ENCODE data around the gene LMO3.

Gene LMO3

DNA sequence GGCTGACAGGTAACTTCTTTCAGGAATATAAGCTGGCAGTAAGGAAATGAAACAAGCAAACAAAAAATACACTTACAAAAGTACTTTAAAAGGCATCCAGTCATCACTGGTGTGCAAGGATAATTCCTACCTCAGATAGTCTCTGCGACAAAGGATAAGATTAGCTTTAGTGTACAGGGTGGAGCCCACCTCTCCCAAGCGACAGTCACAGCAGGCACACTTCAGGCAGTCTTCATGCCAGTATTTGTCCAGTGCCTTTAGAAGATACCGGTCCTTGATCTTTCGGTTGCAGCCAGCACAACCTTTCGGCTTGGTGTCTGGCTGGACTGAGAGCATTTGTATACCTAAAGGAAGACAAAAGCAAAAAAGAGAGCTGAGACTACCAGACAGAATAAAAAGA, 5.4 kb downstream of the LMO3 start:
- DNase-seq (ENCODE audit: low spot score): no peak

DNA sequence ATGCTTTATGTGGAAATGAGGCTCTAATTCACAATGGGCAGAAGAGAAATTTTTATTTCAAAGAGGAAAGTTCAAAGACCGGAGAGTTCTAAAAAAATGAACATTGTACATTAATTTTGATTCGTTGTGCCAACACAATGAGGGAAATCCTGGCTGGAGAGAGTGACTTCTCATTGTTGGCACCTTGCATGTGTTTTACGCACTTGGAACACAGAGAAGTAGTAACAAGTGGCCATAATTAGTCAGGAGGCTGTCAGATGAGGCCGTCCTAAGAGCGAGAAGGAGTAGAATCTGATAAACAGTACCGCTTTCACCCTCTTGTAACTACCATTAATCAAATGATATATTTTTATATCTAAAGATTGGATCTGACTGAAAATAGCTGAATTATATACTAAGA, 6.9 kb downstream of the LMO3 start:
- no peak for DNase-seq (ENCODE audit: low spot score)

DNA sequence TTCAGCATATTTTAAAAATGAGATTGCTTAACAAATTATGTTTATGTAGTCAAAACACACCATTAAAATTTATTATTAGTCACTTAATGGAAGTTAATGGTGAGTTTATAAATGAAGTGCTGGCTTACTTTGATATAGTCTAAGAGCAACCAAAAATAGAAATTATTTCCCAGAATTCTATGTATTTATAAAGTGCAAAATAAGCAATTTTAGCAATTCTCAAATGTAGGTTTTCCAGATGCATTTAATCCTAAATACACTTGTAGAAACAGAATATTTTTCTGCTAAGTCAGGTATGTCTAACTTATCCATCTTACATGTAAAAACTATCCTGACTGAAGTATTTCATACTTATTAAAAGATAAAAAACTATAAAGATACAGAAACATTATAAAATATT, 11.2 kb downstream of the LMO3 start:
- DNase-seq (ENCODE audit: low spot score): no peak

DNA sequence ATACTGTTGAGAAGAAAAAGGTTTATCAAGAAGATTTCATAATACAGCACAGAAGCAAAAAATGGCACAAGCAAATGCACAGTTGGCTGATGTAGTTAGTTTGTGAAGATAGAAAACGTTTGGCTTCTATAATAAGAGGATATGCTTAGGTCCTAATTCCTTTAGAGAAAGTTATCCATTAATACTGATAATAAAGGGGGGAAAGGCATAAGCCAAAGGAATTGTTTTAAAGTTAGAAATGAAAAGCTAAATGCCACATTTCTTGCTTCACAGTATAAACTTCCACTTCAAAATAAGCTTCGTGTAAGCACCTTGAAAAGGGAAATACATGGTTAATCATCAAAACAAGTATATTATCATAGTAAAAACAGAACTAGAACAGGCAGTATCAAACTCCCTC, 12.4 kb downstream of the LMO3 start:
- no peak for DNase-seq (ENCODE audit: low spot score)

DNA sequence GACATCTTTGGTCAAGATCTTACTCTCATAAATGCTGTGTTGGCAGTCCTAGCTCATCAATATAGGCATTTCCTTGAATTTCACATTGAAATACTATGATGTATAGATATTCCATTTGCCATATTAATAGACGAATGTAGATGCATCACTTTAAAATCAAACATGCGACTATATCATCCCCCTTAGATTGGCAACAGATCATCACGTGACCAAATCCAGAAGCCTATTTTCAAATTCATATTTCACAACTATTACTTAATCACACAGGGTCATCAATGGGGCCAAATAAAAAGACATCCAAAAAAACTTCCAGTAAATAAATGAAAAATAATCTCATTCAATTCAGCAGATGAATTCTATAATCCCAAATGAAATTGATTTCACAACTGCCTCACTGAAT, 15.3 kb downstream of the LMO3 start:
- DNase-seq (ENCODE audit: low spot score): no peak

DNA sequence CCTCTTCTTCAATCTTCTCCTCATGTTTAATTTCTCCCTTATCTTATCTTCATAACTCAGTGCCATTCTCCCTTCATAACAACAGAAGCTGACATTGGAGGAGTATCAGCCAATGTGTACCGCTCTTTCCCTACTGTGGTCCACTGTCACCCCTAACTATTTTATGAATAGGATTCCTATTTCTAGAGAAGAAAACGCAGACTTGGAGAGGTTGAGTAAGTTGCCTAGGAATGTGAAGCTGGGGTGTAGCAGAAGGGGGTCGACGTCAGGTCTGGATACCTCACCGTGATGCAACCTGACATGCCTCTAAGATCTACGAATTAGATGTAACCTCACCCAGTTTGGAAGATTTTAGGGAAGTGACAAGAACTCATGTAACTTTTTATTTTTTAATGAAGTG, 17.1 kb downstream of the LMO3 start:
- no peak for DNase-seq (ENCODE audit: low spot score)

DNA sequence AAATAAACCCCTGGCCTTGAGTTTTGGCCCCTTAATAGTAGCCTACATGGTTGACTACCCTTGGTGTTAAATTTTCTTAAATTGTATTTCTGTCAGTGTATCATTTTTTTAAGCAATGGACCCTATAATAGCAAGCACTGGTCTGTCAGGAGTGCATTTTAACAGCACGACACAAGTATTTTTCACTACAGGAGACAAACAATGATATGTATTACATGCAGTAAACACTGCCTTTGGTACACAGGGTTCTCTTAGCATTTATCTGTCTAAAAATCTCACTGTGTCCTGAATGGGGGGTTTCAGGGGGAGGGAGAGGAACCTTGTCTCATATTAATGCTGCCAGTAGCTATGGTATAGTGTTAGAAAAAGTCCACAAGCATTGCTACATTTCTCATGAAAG, 18.4 kb downstream of the LMO3 start:
- DNase-seq (ENCODE audit: low spot score): no peak

DNA sequence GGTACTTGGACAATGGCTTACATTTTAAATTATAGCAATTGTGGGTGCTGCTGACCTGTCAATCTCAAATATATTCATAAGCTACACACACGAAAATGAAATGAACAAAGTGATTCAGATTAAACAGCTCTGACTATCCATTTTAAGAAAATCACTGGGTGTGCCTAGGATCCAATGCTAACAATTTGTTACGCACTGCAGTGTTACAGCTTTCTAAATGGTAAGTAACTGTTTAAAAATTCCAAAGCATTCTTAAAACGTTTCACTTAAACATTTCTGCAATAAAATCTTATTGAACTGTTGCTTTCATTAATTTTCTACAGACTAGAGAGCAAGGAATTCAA, 18.9 kb downstream of the LMO3 start:
- DNase-seq (ENCODE audit: low spot score): no peak

DNA sequence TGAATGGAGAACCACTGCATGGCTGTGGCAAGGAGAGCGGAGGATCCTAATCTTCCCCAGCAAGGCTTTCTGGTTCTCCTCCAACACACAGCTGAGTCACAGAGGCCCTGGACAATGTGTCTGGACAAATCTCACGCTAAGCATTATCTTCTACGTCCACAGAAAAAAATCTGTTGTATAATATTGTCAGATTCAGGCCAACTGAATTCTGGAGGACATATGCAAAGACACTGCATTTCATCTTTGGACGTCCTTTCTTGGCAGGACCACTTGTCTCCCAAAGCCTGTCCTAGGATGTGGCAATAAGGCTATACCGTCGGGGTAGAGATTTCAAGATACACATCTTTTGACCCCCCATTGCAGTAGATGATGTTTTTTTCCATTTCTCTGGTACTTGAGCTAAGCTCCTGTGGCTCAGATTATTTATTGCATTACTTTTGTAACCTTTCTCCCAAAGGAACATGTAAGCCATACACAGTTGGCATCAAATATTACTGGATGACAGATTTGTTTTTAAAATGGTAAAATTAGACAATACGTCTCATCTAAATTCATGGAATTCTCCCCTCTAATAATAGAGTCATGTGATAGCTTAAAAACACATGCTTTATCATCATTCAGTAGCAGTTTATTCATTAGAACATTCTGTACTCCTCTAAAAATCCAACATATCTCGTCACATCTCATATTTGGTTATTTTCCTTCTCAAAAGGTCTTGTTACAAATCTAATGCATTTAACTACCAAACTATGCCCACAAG, 19.4 kb downstream of the LMO3 start:
- no peak for DNase-seq (ENCODE audit: low spot score)

DNA sequence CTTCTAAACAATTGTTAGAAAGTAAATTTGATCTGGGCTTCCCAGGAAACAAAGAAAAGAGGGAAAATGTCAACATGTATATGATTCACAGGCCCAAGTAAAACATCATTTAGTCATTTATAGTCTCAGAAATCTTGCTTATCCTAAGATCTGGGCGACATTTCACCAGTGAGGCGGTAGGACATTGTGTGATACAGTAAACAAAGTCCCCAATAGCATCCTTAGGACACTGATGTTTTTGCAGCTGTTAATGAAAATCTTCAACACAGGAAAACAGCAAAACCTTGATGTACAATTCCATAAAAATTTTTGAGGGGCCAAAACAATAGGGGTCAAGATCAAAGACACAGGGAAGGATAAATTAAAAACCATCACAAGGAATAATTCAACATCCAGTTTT, 20.2 kb downstream of the LMO3 start:
- DNase-seq (ENCODE audit: low spot score): no peak

DNA sequence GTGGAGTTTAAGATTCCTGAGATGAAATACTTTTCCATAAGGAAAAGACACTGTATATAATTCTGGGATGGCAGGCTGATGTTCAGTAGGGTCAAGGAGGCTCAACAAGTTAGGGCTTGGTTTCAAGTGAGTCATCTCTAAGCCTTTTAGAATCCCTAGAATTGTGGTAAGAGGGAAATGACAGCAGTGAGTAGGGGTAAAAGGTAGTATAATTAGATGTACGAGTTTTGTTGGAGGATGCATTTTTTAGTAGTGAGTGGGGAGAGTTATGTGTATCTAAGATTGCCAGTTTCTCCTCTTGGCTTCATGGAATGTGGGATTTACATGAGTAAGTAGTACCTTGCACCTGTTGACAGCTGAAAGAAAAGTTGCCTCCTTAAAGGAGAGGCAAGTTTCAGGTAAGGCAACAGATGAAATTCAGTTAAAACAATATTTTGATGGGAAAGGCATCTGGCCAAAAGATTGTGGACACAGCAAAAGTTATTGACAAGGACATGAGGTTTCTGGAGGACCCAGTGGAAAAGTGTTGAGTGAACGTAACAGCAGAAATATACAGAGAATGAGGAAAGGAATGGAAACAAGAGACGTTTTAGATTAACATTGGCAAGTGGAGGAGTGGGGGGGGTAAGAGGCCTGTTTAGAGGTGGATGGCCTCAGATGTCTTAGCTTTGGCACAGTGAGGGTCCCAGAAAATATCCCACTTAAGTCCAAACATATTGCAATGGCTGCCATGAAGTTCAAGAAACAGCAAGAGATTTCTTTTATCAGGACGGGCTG, 21.8 kb downstream of the LMO3 start:
- no peak for DNase-seq (ENCODE audit: low spot score)

DNA sequence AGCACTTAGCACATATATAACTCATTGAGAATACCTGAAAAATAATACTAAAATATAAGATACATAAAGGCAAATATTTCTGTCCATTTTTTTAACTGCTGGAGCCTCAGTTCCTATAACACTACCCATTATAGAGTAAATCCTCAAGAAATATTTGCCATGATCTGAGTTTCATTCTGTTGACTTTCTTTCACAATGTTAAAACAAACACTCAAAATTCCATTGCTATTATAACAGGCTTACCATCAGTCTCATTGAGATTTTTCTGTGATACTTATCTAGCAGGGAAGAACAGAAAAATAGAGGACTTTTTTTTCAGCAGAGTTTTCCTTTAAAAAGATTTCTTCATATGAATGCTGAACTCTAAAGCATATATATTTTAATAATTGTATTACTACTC, 24.5 kb downstream of the LMO3 start:
- DNase-seq (ENCODE audit: low spot score): no peak

DNA sequence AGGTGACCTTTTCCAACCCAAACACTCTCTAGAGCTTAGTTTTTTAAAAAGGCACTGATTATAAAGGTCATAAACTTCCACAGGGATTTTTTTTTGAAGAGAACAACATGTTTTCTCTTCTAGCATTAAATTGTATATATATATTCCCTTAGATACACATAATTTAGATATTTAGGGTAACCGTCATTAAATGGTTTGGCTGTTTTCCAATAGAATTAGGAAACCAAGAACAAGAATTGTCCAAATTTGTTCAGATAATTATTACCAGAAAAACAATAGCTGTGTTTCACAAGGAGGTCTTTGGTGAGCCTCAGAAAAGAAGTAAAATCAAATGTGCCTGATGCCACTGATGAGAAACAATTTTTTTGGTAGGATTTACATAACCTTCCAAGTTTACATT, 26.9 kb downstream of the LMO3 start:
- DNase-seq (ENCODE audit: low spot score): no peak

DNA sequence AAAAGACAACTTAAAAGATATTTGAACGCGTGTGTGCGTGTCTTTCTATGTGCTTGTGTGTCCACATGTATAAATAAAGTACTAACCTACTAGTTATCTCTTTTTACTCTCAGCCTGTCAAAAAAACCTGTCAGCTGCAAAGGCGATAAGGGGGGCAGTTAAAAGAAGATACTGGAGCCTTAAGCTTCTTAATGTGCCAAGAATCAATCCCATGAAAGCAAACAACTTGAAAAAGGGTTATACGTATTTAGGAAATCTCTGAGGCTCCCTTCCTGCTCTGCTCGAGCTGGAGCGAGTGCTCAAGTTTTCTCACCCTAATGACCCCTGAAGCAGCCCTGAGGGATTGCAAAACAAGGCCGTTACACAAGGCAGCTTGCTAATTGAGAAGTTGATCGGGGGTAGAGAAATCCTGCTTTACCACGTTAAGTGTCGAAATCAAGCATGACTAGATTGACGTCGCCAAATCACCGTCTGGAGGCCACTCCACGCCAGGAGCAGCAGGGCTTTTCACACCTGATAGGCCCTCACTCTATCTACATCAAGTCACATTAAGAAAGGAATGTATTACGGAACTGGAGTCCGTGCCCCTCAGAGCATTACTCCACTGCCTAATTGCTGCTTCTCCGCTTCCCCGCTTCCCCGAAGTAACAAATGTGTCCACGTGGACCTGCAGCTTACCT, 32.4 kb downstream of the LMO3 start:
- DNase-seq (ENCODE audit: low spot score): peak; percentile 45

DNA sequence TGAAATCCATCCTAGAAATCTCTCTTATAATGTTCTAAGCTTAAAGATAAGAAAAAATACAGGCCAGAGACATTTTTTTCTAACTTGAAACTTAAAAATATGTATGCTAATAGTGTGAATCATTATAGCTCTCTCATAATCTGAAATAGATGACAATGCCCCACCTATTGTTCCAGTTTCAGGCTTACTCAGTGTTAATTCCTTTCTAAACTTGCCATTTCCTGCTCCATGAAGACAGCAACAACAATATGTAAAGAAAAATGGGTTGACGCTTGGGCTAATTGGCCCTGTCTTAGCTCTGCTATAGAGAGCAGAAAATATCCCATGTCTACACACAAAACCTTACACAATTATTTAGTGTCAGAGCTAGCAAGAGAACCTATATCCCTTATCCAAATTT, 37.1 kb downstream of the LMO3 start:
- DNase-seq (ENCODE audit: low spot score): no peak

DNA sequence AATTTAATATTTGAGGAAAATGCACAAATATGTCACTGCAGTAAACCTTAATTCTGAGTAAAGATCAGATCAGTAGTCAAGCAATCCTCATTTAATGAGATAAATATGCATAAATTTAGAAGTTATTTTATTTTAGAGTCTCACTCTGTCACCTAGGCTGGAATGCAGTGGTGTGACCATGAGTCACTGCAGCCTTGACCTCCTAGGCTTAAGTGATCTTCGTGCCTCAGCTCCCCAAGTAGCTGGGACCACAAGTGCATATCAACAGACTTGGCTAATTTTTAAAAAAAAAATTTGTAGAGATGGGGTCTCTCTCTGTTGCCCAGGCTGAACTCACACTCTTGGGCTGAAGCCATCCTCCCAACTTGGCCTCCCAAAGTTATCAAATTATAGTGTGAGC, 41.3 kb downstream of the LMO3 start:
- no peak for DNase-seq (ENCODE audit: low spot score)

DNA sequence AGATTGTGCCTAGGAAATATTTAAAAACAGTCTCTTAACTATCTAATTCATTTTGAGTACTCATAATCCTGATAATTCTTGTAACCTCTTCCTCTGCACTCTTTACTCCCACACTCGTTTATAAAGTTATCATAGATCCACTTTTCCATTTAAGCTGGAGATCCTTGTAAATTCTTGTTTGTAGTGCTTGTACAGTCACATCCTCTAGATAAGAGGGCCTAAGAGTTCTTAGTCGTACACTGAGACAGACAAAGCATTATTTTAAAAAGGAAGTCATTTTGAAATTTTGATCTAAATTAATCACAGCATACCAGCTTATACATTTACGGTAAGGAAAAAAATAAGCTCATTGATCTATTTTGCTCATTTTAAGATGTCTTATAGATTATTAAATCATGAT, 42.5 kb downstream of the LMO3 start:
- DNase-seq (ENCODE audit: low spot score): no peak

DNA sequence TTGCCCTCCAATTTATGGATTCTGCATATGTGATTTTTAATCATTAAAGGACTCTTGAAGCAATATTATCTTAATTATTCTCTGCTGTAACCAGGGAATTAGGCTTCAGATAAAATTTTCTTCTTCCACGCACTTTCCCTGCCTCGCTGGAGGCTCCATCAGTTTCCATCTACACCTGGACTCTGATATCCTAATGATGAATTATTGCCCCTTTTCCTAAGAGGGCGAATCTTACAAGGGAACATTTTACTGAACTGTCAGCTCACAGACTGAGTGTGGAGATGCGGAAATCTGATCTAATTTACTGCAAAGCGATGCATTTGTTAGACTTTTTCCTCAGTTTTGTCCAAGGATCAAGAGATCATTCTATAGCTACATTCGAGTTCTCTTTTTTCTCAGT, 43.0 kb downstream of the LMO3 start:
- no peak for DNase-seq (ENCODE audit: low spot score)

DNA sequence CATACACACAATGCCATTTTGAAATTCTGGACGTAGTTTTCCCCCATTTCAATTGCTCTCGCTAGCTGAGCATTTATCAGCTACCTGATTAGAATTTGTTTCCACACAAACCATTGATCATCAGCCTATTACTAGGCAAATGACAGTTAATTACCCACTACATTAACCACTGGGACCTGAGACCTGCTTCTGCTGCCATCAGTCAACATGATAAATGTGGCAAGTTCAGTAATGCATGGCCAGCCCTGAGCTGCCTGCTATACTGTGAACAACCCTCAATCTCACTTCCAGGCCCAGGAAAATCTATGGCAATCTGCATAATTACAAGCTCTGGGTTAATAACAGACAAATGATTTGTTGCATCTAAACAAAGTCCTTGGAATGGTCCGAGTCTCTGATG, 43.5 kb downstream of the LMO3 start:
- DNase-seq (ENCODE audit: low spot score): no peak

DNA sequence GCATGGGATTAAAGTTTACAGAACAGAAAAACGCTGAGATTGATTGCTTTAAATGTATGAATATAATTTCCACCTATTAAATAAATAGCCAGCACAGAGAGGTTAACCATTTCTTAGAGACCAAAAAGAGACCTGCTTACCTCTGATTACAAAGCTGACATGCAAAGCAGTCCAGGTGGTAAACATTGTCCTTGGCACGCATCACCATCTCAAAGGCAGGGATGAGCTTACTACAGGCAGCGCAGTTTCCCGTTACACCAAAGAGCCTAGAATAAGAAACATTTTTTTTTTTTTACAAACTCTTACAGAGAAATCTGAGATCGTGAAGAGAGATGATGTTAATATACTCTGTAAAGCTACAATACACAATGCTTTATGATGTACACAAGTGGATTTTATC, 45.7 kb downstream of the LMO3 start:
- DNase-seq (ENCODE audit: low spot score): no peak

DNA sequence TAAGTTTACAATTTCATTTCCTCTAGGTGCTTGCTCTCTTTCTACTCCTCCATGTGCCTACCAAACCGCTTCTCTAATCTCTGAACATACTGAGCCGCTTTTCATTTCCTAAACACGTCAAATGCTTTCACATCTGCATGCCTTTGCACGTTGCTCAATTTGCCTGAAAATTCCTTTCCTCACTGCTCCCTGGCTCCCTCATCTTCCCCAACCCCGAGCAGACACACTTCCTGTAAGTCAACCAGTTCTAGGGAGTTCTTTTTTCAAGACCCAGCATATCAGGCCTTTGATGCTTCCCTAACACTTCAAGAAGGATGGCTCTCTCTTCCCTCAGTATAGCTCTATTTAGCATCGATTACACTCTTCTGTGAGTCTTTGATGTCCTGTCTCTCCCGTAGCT, 50.3 kb downstream of the LMO3 start:
- DNase-seq (ENCODE audit: low spot score): no peak

DNA sequence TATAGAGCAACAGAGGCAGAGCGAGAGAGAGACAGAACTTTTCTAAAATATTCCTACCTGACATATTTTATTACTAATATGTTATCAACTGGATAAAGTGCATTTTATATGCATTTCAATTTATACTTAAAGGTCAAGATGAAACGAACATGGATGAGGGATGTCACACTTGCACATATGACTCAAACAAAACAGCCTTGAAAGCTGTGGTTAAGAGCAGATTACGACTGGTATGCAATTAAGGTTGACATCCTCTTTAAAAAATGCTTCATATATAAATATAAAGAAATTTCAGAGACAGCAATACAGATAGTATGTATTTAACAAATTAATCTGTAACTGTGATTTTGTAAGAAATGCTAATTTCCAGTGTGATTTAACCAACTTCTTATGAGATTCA, 52.5 kb downstream of the LMO3 start:
- DNase-seq (ENCODE audit: low spot score): no peak

DNA sequence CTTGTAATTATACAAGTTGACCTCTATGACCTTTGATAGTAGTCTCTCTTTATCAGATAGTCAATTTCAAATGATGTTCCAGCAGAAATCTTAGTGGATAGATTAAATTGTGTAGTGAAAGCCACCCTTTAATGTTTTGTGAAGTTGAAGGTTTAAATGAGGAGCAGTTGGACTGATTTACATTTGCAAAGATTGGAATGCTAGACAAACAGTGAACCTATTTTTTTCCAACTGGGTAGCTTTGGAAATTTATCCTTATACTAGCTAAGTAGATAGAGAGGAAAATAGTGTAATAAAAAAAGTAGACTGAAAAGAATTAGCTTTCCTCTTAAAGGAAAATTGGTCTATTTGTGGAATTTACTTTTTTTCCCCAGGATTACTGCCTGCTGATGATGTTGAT, 53.7 kb downstream of the LMO3 start:
- DNase-seq (ENCODE audit: low spot score): no peak

DNA sequence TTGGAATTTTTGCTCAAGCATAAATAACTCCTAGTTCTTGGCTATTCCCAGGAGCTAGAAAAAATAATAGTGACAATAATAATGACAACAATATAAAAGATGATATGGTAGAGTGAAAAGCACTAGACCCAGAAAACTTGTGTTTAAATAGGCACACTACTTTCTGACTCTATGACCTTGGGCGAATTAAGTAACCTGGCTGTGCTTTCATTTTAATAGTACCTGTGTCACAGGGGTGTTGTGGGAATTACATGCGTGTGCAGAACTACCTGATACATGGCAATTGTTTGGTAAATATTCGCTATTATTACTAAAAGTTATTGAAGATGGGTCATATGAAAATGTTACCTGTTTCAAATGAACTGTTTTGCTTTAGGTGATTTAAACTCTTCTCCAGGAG, 60.1 kb downstream of the LMO3 start:
- no peak for DNase-seq (ENCODE audit: low spot score)

Data from HuH-7 (cell line).